Liver (tissue), 9 donors: ENCODE measurements around the gene GPAT3. TPM values are rescaled to one million over a fixed set of nuclear protein-coding genes. Genes with fewer than 3 reads are reported as not detected.

Source experiments
- DNase-seq: peaks from one replicate; pipeline ENCODE4 v3.0.0-alpha.2; 2017; ENCODE audit warnings: low spot score
- H3K27ac ChIP-seq, 2 donors: one replicate each; pipeline ENCODE4 v1.7.0; 2013; ENCODE audit warnings: inconsistent platforms in 2 of 2, low read length in 2 of 2, control low read depth in 1 of 2, low read depth in 1 of 2, mild to moderate bottlenecking in 1 of 2
- H3K27me3 ChIP-seq, 4 donors: one replicate each; pipeline versions ENCODE4 v1.6.1 to v1.7.0; 2013; ENCODE audit warnings: low read length in 3 of 4, inconsistent platforms in 1 of 4, mild to moderate bottlenecking in 1 of 4, moderate library complexity in 1 of 4; ENCODE audit not compliant: control insufficient read depth in 4 of 4, insufficient read depth in 4 of 4
- H3K36me3 ChIP-seq, 4 donors: one replicate each; pipeline versions ENCODE4 v1.6.1 to v1.7.0; 2013; ENCODE audit warnings: low read length in 3 of 4, mild to moderate bottlenecking in 3 of 4, low read depth in 1 of 4, moderate library complexity in 1 of 4; ENCODE audit not compliant: control insufficient read depth in 4 of 4, insufficient read depth in 3 of 4
- H3K4me1 ChIP-seq, 4 donors: one replicate each; pipeline versions ENCODE4 v1.6.1 to v1.7.0; 2013; ENCODE audit warnings: low read length in 3 of 4, mild to moderate bottlenecking in 3 of 4, moderate library complexity in 1 of 4; ENCODE audit not compliant: control insufficient read depth in 4 of 4, insufficient read depth in 4 of 4
- H3K4me3 ChIP-seq, 3 donors: one replicate each; pipeline versions ENCODE4 v1.6.1 to v1.7.0; 2013; ENCODE audit warnings: low read length in 3 of 3, control low read depth in 1 of 3, low read depth in 1 of 3, mild to moderate bottlenecking in 1 of 3
- H3K9ac ChIP-seq, 2 donors: one replicate each; pipeline ENCODE4 v1.7.0; 2013; ENCODE audit warnings: low read length in 2 of 2, mild to moderate bottlenecking in 2 of 2, moderate library complexity in 2 of 2, control low read depth in 1 of 2, low read depth in 1 of 2
- H3K9me3 ChIP-seq, 4 donors: one replicate each; pipeline versions ENCODE4 v1.6.1 to v1.7.0; 2013; ENCODE audit warnings: low read length in 3 of 4; ENCODE audit not compliant: control insufficient read depth in 4 of 4
- ATF3 ChIP-seq: IDR thresholded peaks from 2 replicates; pipeline ENCODE4 v1.6.1; 2016; ENCODE audit warnings: antibody characterized with exemption
- CTCF ChIP-seq: fragments of 150-350 bp; IDR thresholded peaks from 2 replicates; pipeline ENCODE4 v1.5.1; 2017; ENCODE audit warnings: improper control_type of control experiment, low read depth, low read length; ENCODE audit not compliant: missing input control
- EGR1 ChIP-seq, 2 donors: IDR thresholded peaks; 2 replicates each; pipeline ENCODE4 v1.6.1; 2016 to 2018; ENCODE audit warnings: antibody characterized with exemption in 2 of 2, low read depth in 2 of 2
- FOXA1 ChIP-seq: IDR thresholded peaks from 2 replicates; pipeline ENCODE4 v1.6.1; 2016; ENCODE audit warnings: antibody characterized with exemption
- FOXA2 ChIP-seq: IDR thresholded peaks from 2 replicates; pipeline ENCODE4 v1.6.1; 2016; ENCODE audit warnings: antibody characterized with exemption
- GABPA ChIP-seq, 2 donors: IDR thresholded peaks in 1 of 2; conservative IDR thresholded peaks in 1 of 2; 2 replicates each; pipeline ENCODE4 v1.6.1; 2016; ENCODE audit warnings: antibody characterized with exemption in 2 of 2, mild to moderate bottlenecking in 1 of 2, moderate library complexity in 1 of 2
- HNF4A ChIP-seq, 2 donors: conservative IDR thresholded peaks; 2 replicates each; pipeline ENCODE4 v1.6.1; 2016; ENCODE audit warnings: antibody characterized with exemption in 2 of 2, mild to moderate bottlenecking in 2 of 2
- HNF4G ChIP-seq: IDR thresholded peaks from 2 replicates; pipeline ENCODE4 v1.6.1; 2016; ENCODE audit warnings: antibody characterized with exemption
- JUND ChIP-seq, 2 donors: IDR thresholded peaks; 2 replicates each; pipeline ENCODE4 v1.6.1; 2016; ENCODE audit warnings: antibody characterized with exemption in 2 of 2
- MAX ChIP-seq: IDR thresholded peaks from 2 replicates; pipeline ENCODE4 v1.6.1; 2016; ENCODE audit warnings: antibody characterized with exemption
- NR2F2 ChIP-seq: IDR thresholded peaks from 2 replicates; pipeline ENCODE4 v1.6.1; 2016; ENCODE audit warnings: antibody characterized with exemption
- RAD21 ChIP-seq, 2 donors: IDR thresholded peaks; 2 replicates each; pipeline ENCODE4 v1.6.1; 2016; ENCODE audit warnings: antibody characterized with exemption in 2 of 2, mild to moderate bottlenecking in 2 of 2
- REST ChIP-seq: IDR thresholded peaks from 2 replicates; pipeline ENCODE4 v1.6.1; 2016; ENCODE audit warnings: antibody characterized with exemption, mild to moderate bottlenecking
- RXRA ChIP-seq, 2 donors: IDR thresholded peaks; 2 replicates each; pipeline ENCODE4 v1.6.1; 2017 to 2018; ENCODE audit warnings: antibody characterized with exemption in 2 of 2, mild to moderate bottlenecking in 1 of 2
- SP1 ChIP-seq: IDR thresholded peaks from 2 replicates; pipeline ENCODE4 v1.6.1; 2018; ENCODE audit warnings: antibody characterized with exemption, mild to moderate bottlenecking
- TAF1 ChIP-seq: conservative IDR thresholded peaks from 2 replicates; pipeline ENCODE4 v1.6.1; 2016; ENCODE audit warnings: antibody characterized with exemption, mild to moderate bottlenecking
- YY1 ChIP-seq: IDR thresholded peaks from 2 replicates; pipeline ENCODE4 v1.6.1; 2016; ENCODE audit warnings: antibody characterized with exemption, mild to moderate bottlenecking
- ZBTB33 ChIP-seq: IDR thresholded peaks from 2 replicates; pipeline ENCODE4 v1.6.1; 2016; ENCODE audit warnings: antibody characterized with exemption
- WGBS: extraction: QIAGEN DNeasy Blood & Tissue Kit; methylation state at CpG from one replicate; pipeline ENCODE4 v1.1.7; 2013; 5-methylcytosine and 5-hydroxymethylcytosine counted together
- polyA plus RNA-seq, 2 donors: library from polyadenylated mRNA; stranded (reverse) in 1 of 2; unstranded in 1 of 2; fragments of 200-250 nt in 1 of 2; fragments of >200 nt in 1 of 2; fragmentation: Nextera tagmentation in 1 of 2; extraction: Ambion mirVana in 1 of 2; gene quantifications; one replicate each; pipeline versions ENCODE4 v1.2.1 to v1.2.3, GENCODE V29; 2013 to 2015
- total RNA-seq, 2 donors: library from RNA; depleted of rRNA; stranded (reverse); fragments of >200 nt; gene quantifications; one replicate each; pipeline ENCODE4 v1.2.3, GENCODE V29; 2014
- donor health status: healthy.
- donor health status: healthy.
- donor health status: healthy.
- donor health status: healthy.
- donor health status: healthy.

Gene GPAT3
- total and polyA plus RNA-seq, 4 donors, result 1.8 to 6.2 (median 4.5) TPM

- peaks cover 0 to 5% (median 0%) of the 10 kb centered on the region in 4 donors for H3K4me1 ChIP-seq
- H3K4me3 ChIP-seq, result no peak overlapping the region
- no peaks in the 10 kb centered on the region for H3K27me3 ChIP-seq
- no peak for DNase-seq
- WGBS, result 98% methylated on average over 1 of the region's 1 CpG
- H3K27ac ChIP-seq, result no peak overlapping the region
- TF ChIP-seq REST (no peak), RAD21 (IDR thresholded peaks at IDR 0.05) (no peak), GABPA (IDR thresholded peaks at IDR 0.05 in 1 of 2, conservative IDR thresholded peaks at IDR 0.05 in 1 of 2) (no peak), HNF4G (no peak), FOXA2 (no peak), MAX (no peak), CTCF (no peak), RXRA (IDR thresholded peaks at IDR 0.05) (no peak), TAF1 (no peak), FOXA1 (no peak), ATF3 (no peak), SP1 (no peak), JUND (IDR thresholded peaks at IDR 0.05) (no peak), HNF4A (conservative IDR thresholded peaks at IDR 0.05) (no peak), ZBTB33 (no peak), NR2F2 (no peak), EGR1 (IDR thresholded peaks at IDR 0.05; ENCODE audit: low read depth in 2 of 2) (no peak), YY1 (no peak)
- H3K9ac ChIP-seq, result no peak overlapping the region
- H3K9me3 ChIP-seq, result no peaks in the 10 kb centered on the region
- H3K36me3 ChIP-seq, result no peaks in the 10 kb centered on the region
Measured at GRCh38 chr4:83556816-83557215, 20.9 kb downstream of the GPAT3 start.
